DND-41 (cell line): ENCODE results near the gene RABGGTA.

Experiments used
- ATAC-seq: fragments of 200-7000 bp; cut with Tn5 transposase; 3 replicates; pipeline ENCODE4 v1.9.1; 2021; ENCODE audit warnings: low read depth; ENCODE audit not compliant: insufficient read depth
- DNase-seq: peaks from one replicate; pipeline ENCODE4 v3.0.0-alpha.2; 2020
- H2AFZ ChIP-seq: 2 replicates; pipeline ENCODE4 v1.6.0; 2012; ENCODE audit warnings: low read depth, low read length
- H3K27ac ChIP-seq: 2 replicates; pipeline ENCODE4 v1.5.1; 2012; ENCODE audit warnings: low read length, inconsistent platforms
- H3K27me3 ChIP-seq: fragments of 200-600 bp; sonication (generic); 2 replicates; pipeline ENCODE4 v1.6.0; 2012; ENCODE audit warnings: low read length, mild to moderate bottlenecking, inconsistent platforms; ENCODE audit not compliant: insufficient read depth, poor library complexity
- H3K36me3 ChIP-seq: 2 replicates; pipeline ENCODE4 v1.5.1; 2012; ENCODE audit warnings: low read length, inconsistent platforms; ENCODE audit not compliant: insufficient read depth
- H3K4me1 ChIP-seq: 2 replicates; pipeline ENCODE4 v1.5.1; 2012; ENCODE audit warnings: mild to moderate bottlenecking, low read length; ENCODE audit not compliant: insufficient read depth
- H3K4me2 ChIP-seq: 2 replicates; pipeline ENCODE4 v1.6.0; 2012; ENCODE audit warnings: mild to moderate bottlenecking, moderate library complexity, low read length, inconsistent platforms; ENCODE audit not compliant: insufficient read depth
- H3K4me3 ChIP-seq, 2 experiments: fragments of 200-600 bp in 1 of 2; shearing (Covaris generic) in 1 of 2; 2 replicates each; pipeline ENCODE4 v1.5.1; 2012 to 2016; ENCODE audit warnings: inconsistent platforms in 2 of 2, low read length in 2 of 2, mild to moderate bottlenecking in 2 of 2, low read depth in 1 of 2, moderate library complexity in 1 of 2
- H3K79me2 ChIP-seq: 2 replicates; pipeline ENCODE4 v1.6.0; 2012; ENCODE audit warnings: low read length, inconsistent platforms; ENCODE audit not compliant: insufficient read depth
- H3K9ac ChIP-seq: 2 replicates; pipeline ENCODE4 v1.6.0; 2012; ENCODE audit warnings: low read depth, mild to moderate bottlenecking, inconsistent platforms, low read length, moderate library complexity
- H3K9me3 ChIP-seq: 2 replicates; pipeline ENCODE4 v1.5.1; 2012; ENCODE audit warnings: low read length, moderate library complexity, mild to moderate bottlenecking, inconsistent platforms; ENCODE audit not compliant: insufficient read depth, severe bottlenecking
- H4K20me1 ChIP-seq: 2 replicates; pipeline ENCODE4 v1.6.0; 2012; ENCODE audit warnings: low read length; ENCODE audit not compliant: insufficient read depth
- CTCF ChIP-seq: IDR thresholded peaks from 2 replicates; pipeline ENCODE4 v1.5.1; 2012; ENCODE audit warnings: borderline replicate concordance, low read length, moderate library complexity, mild to moderate bottlenecking; ENCODE audit not compliant: poor library complexity, severe bottlenecking; ENCODE audit errors: extremely low read depth
- EZH2 ChIP-seq: IDR thresholded peaks from 3 replicates; pipeline ENCODE4 v1.6.1; 2012; ENCODE audit warnings: borderline replicate concordance, low read depth, mild to moderate bottlenecking, moderate library complexity, low read length, inconsistent platforms; ENCODE audit not compliant: severe bottlenecking

RABGGTA gene

GRCh38 chr14:24260780-24261157 lies 10.6 kb downstream of the RABGGTA start:
- Histone ChIP-seq H3K27me3 (no peaks in the 10 kb centered on the region), H3K9me3 (no peaks in the 10 kb centered on the region), H3K27ac (no peak overlapping the region), H4K20me1 (no peaks in the 10 kb centered on the region), H3K4me2 (no peak overlapping the region), H3K4me3 (no peak overlapping the region), H3K79me2 (no peaks in the 10 kb centered on the region), H3K9ac (no peak overlapping the region), H2AFZ (no peak overlapping the region), H3K36me3 (no peaks in the 10 kb centered on the region), H3K4me1 (no peaks in the 10 kb centered on the region)
- TF ChIP-seq EZH2 (no peak), CTCF (no peak)
- DNase-seq, result no peak
- ATAC-seq, result no peak

- Histone ChIP-seq H3K9ac (no peak overlapping the region), H2AFZ (no peak overlapping the region), H3K79me2 (no peaks in the 10 kb centered on the region), H3K27ac (no peak overlapping the region), H3K9me3 (no peaks in the 10 kb centered on the region), H3K4me1 (no peaks in the 10 kb centered on the region), H3K36me3 (no peaks in the 10 kb centered on the region), H3K4me3 (no peak overlapping the region), H3K4me2 (no peak overlapping the region), H3K27me3 (no peaks in the 10 kb centered on the region), H4K20me1 (no peaks in the 10 kb centered on the region)
- DNase-seq (no peak), ATAC-seq (no peak)
- TF ChIP-seq CTCF, result no peak
- TF ChIP-seq EZH2, result no peak
Observed at GRCh38 chr14:24260026-24260779, 11.2 kb downstream of the RABGGTA start.

GRCh38 chr14:24259282-24260025 lies 11.9 kb downstream of the RABGGTA start:
- no peaks in the 10 kb centered on the region for H3K27me3 ChIP-seq
- DNase-seq, result no peak
- H3K79me2 ChIP-seq, result no peaks in the 10 kb centered on the region
- H3K9ac ChIP-seq, result no peak overlapping the region
- no peak overlapping the region for H3K27ac ChIP-seq
- no peak overlapping the region for H2AFZ ChIP-seq
- H3K9me3 ChIP-seq, result no peaks in the 10 kb centered on the region
- H3K36me3 ChIP-seq, result no peaks in the 10 kb centered on the region
- H4K20me1 ChIP-seq, result no peaks in the 10 kb centered on the region
- TF ChIP-seq CTCF (no peak), EZH2 (no peak)
- no peaks in the 10 kb centered on the region for H3K4me1 ChIP-seq
- ATAC-seq, result no peak
- H3K4me3 ChIP-seq, result no peak overlapping the region
- no peak overlapping the region for H3K4me2 ChIP-seq
